Thoracic aorta (tissue), 2 donors: ENCODE measurements around the gene FAAP100. TPM values are rescaled to one million over a fixed set of nuclear protein-coding genes. Genes with fewer than 3 reads are reported as not detected.

ENCODE experiments used
- ATAC-seq: fragments of 150-250 bp; one replicate; pipeline ENCODE4 v1.8.0; 2017; ENCODE audit warnings: low read depth; ENCODE audit not compliant: insufficient number of reproducible peaks, low FRiP score
- DNase-seq: peaks from one replicate; pipeline ENCODE4 v3.0.0-alpha.2; 2020; ENCODE audit warnings: low spot score
- H3K27ac ChIP-seq, 2 donors: fragments of 200-600 bp; sonication (generic); 1 replicate in 1 of 2; 2 replicates in 1 of 2; pipeline ENCODE4 v1.5.1; 2016; ENCODE audit warnings: mild to moderate bottlenecking in 2 of 2, moderate library complexity in 2 of 2
- H3K27me3 ChIP-seq: fragments of 200-600 bp; sonication (generic); replicated peaks from 2 replicates; pipeline ENCODE4 v1.6.0; 2016; ENCODE audit warnings: mild to moderate bottlenecking; ENCODE audit not compliant: insufficient read depth
- H3K36me3 ChIP-seq: fragments of 200-600 bp; sonication (generic); one replicate; pipeline ENCODE4 v1.5.1; 2016
- H3K4me1 ChIP-seq, 2 donors: fragments of 200-600 bp; sonication (generic); 1 replicate in 1 of 2; 2 replicates in 1 of 2; pipeline versions ENCODE4 v1.5.1 to v1.6.0; 2016; ENCODE audit warnings: low read depth in 2 of 2, mild to moderate bottlenecking in 1 of 2; ENCODE audit not compliant: control insufficient read depth in 1 of 2
- H3K4me3 ChIP-seq: fragments of 200-600 bp; sonication (generic); 2 replicates; pipeline ENCODE4 v1.5.1; 2016; ENCODE audit warnings: mild to moderate bottlenecking
- H3K9me3 ChIP-seq: fragments of 200-600 bp; sonication (generic); 2 replicates; pipeline ENCODE4 v1.5.1; 2016
- CTCF ChIP-seq: fragments of 200-600 bp; sonication (generic); IDR thresholded peaks from one replicate; pipeline ENCODE4 v1.5.1; 2019; ENCODE audit warnings: antibody characterized with exemption
- total RNA-seq, 2 donors: library from RNA; depleted of rRNA; stranded (reverse); fragments of >200 nt; gene quantifications; one replicate each; pipeline versions ENCODE4 v1.1.0 to v1.2.3, GENCODE V29; 2016

The FAAP100 gene
- total RNA-seq, 2 donors from 2014 or later, result 43.2 to 57.9 TPM

GRCh38 chr17:81536299-81537290, 15.6 kb downstream of the FAAP100 start:
- TF ChIP-seq CTCF, result no peak

GRCh38 chr17:81535480-81536298, 16.5 kb downstream of the FAAP100 start:
- no peak for TF ChIP-seq CTCF
- no peaks in the 10 kb centered on the region for H3K9me3 ChIP-seq
- DNase-seq (no peak), ATAC-seq (no peak)
- no peak overlapping the region for H3K27ac ChIP-seq
- peaks cover 0 to 4% of the 10 kb centered on the region in 2 donors for H3K4me1 ChIP-seq
- no peaks in the 10 kb centered on the region for H3K27me3 ChIP-seq
- H3K36me3 ChIP-seq, result peaks cover 5% of the 10 kb centered on the region
- H3K4me3 ChIP-seq, result no peak overlapping the region

More at GRCh38 chr17:81536299-81537290, 15.6 kb downstream of the FAAP100 start:
- DNase-seq (no peak), ATAC-seq (no peak)
- peaks cover 0 to 4% of the 10 kb centered on the region in 2 donors for H3K4me1 ChIP-seq
- peaks cover 14% of the 10 kb centered on the region for H3K36me3 ChIP-seq
- no peaks in the 10 kb centered on the region for H3K27me3 ChIP-seq
- no peak overlapping the region for H3K4me3 ChIP-seq
- no peak overlapping the region for H3K27ac ChIP-seq
- no peaks in the 10 kb centered on the region for H3K9me3 ChIP-seq

- Histone ChIP-seq H3K27me3 (no peaks in the 10 kb centered on the region), H3K9me3 (no peaks in the 10 kb centered on the region), H3K36me3 (peaks cover 1% of the 10 kb centered on the region), H3K27ac (no peak overlapping the region), H3K4me3 (no peak overlapping the region), H3K4me1 (peaks cover 0 to 4% of the 10 kb centered on the region in 2 donors)
- DNase-seq (no peak), ATAC-seq (no peak)
- no peak for TF ChIP-seq CTCF
Measured at GRCh38 chr17:81535007-81535328, 17.2 kb downstream of the FAAP100 start.

GRCh38 chr17:81534157-81535006, 17.8 kb downstream of the FAAP100 start:
- no peak for ATAC-seq

More at GRCh38 chr17:81534157-81535006, 17.8 kb downstream of the FAAP100 start:
- H3K4me3 ChIP-seq, result no peak overlapping the region
- H3K36me3 ChIP-seq, result no peaks in the 10 kb centered on the region
- peaks cover 0 to 4% of the 10 kb centered on the region in 2 donors for H3K4me1 ChIP-seq
- DNase-seq, result no peak
- H3K27ac ChIP-seq, result no peak overlapping the region
- H3K9me3 ChIP-seq, result no peaks in the 10 kb centered on the region
- H3K27me3 ChIP-seq, result no peaks in the 10 kb centered on the region
- TF ChIP-seq CTCF, result no peak
